SK-N-SH treated with all-trans-retinoic acid at 6 μM for 48 hours (cell line): Measurements from ENCODE around the gene ZNF320.
"Not testable (repeated sequence)": the region's sequence is repeated elsewhere in the genome, so short reads cannot be mapped to it uniquely, and the experiment has no call there.

ENCODE experiments used
- ATAC-seq: fragments of 200-7000 bp; cut with Tn5 transposase; 3 replicates; pipeline ENCODE4 v1.9.1; 2020; ENCODE audit warnings: mild to moderate bottlenecking, moderate library complexity
- ARNTL ChIP-seq: fragments of 450-650 bp; formaldehyde crosslinking; IDR thresholded peaks from 2 replicates; pipeline ENCODE4 v1.5.0; 2020; ENCODE audit warnings: low read depth, mild to moderate bottlenecking, moderate library complexity, borderline replicate concordance
- BACH2 ChIP-seq: fragments of 250-450 bp; sonication (Bioruptor Pico); IDR thresholded peaks from 2 replicates; pipeline ENCODE4 v1.9.0; 2021; ENCODE audit warnings: mild to moderate bottlenecking, borderline replicate concordance
- CSDC2 ChIP-seq: fragments of 250-450 bp; sonication (Bioruptor Pico); IDR thresholded peaks from 2 replicates; pipeline ENCODE4 v1.5.0; 2020; ENCODE audit warnings: mild to moderate bottlenecking, moderate library complexity
- ESRRG ChIP-seq: fragments of 250-450 bp; sonication (Bioruptor Pico); IDR thresholded peaks from 2 replicates; pipeline ENCODE4 v1.6.1; 2021; ENCODE audit warnings: mild to moderate bottlenecking
- GLIS3 ChIP-seq: fragments of 250-450 bp; sonication (Bioruptor Pico); IDR thresholded peaks from 2 replicates; pipeline ENCODE4 v1.5.0; 2020; ENCODE audit warnings: mild to moderate bottlenecking, moderate library complexity
- ISL1 ChIP-seq: fragments of 250-450 bp; sonication (Bioruptor Pico); IDR thresholded peaks from 2 replicates; pipeline ENCODE4 v2.1.2; 2022; ENCODE audit warnings: mild to moderate bottlenecking, moderate library complexity
- OSR1 ChIP-seq: fragments of 250-450 bp; sonication (Bioruptor Pico); IDR thresholded peaks from 2 replicates; pipeline ENCODE4 v1.8.0; 2022; ENCODE audit warnings: moderate library complexity, mild to moderate bottlenecking, inconsistent platforms
- PPARA ChIP-seq: fragments of 250-450 bp; sonication (Bioruptor Pico); IDR thresholded peaks from 2 replicates; pipeline ENCODE4 v1.5.0; 2020; ENCODE audit warnings: mild to moderate bottlenecking, borderline replicate concordance
- RARB ChIP-seq: fragments of 250-450 bp; sonication (Bioruptor Pico); IDR thresholded peaks from 2 replicates; pipeline ENCODE4 v1.8.0; 2021; ENCODE audit warnings: mild to moderate bottlenecking, moderate library complexity
- SNAI2 ChIP-seq: fragments of 250-450 bp; sonication (Bioruptor Pico); IDR thresholded peaks from 2 replicates; pipeline ENCODE4 v1.5.0; 2020; ENCODE audit warnings: mild to moderate bottlenecking, moderate library complexity
- TCF4 ChIP-seq: fragments of 250-450 bp; sonication (Bioruptor Pico); IDR thresholded peaks from 2 replicates; pipeline ENCODE4 v1.8.0; 2021; ENCODE audit warnings: mild to moderate bottlenecking, moderate library complexity, borderline replicate concordance
- TOX ChIP-seq: fragments of 250-450 bp; sonication (Bioruptor Pico); IDR thresholded peaks from 2 replicates; pipeline ENCODE4 v1.8.0; 2021; ENCODE audit warnings: mild to moderate bottlenecking, moderate library complexity, borderline replicate concordance
- ZC3H10 ChIP-seq: fragments of 250-450 bp; sonication (Bioruptor Pico); IDR thresholded peaks from 2 replicates; pipeline ENCODE4 v1.5.1; 2021; ENCODE audit warnings: mild to moderate bottlenecking, moderate library complexity
- ZFP3 ChIP-seq: fragments of 250-450 bp; sonication (Bioruptor Pico); IDR thresholded peaks from 2 replicates; pipeline ENCODE4 v1.5.0; 2020; ENCODE audit warnings: mild to moderate bottlenecking, moderate library complexity
- ZFP30 ChIP-seq: fragments of 450-650 bp; formaldehyde crosslinking; IDR thresholded peaks from 2 replicates; pipeline ENCODE4 v1.5.0; 2022; ENCODE audit warnings: mild to moderate bottlenecking, moderate library complexity
- ZNF565 ChIP-seq: fragments of 450-650 bp; formaldehyde crosslinking; conservative IDR thresholded peaks from 2 replicates; pipeline ENCODE4 v1.5.0; 2020; ENCODE audit warnings: low read depth, mild to moderate bottlenecking, moderate library complexity
- ZNF70 ChIP-seq: fragments of 450-650 bp; formaldehyde crosslinking; IDR thresholded peaks from 2 replicates; pipeline ENCODE4 v1.5.0; 2020; ENCODE audit warnings: mild to moderate bottlenecking, moderate library complexity
- ZNF8 ChIP-seq: fragments of 450-650 bp; formaldehyde crosslinking; IDR thresholded peaks from 2 replicates; pipeline ENCODE4 v1.5.0; 2020; ENCODE audit warnings: mild to moderate bottlenecking, moderate library complexity
- TF ChIP-seq, protein P1 (sequence below): fragments of 250-450 bp; sonication (Bioruptor Pico); IDR thresholded peaks from 2 replicates; pipeline ENCODE4 v1.5.1; 2021; ENCODE audit warnings: mild to moderate bottlenecking, moderate library complexity
- TF ChIP-seq, protein P2 (sequence below): fragments of 250-450 bp; sonication (Bioruptor Pico); IDR thresholded peaks from 2 replicates; pipeline ENCODE4 v1.8.0; 2021; ENCODE audit warnings: low read depth, mild to moderate bottlenecking, moderate library complexity, borderline replicate concordance
- TF ChIP-seq, protein P3 (sequence below): fragments of 250-450 bp; sonication (Bioruptor Pico); IDR thresholded peaks from 2 replicates; pipeline ENCODE4 v1.5.1; 2020; ENCODE audit warnings: low read depth, mild to moderate bottlenecking, moderate library complexity

ZNF320 gene

DNA sequence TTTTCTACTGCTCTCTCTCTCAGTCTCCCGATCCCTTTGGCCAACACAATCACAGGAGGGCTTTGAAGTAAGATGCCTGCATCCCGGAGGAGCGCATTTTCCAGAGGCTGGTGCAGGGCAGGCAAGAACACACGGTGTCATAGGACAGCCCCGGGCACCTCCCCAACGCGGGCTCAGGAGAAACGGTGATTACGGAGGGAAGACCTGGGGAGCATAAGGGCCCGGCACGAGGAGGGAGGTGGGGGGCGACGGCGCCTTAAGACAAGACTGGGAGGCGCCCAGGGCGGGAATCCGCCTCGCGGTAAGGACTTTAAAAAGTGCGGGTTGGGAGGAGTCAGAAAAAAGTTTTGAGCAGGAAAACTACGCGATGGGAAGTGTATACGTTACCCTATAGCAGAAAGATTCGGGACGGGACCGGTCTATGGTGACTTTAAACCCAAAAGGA lies 44.5 kb upstream of the ZNF320 start:
- peak; percentile 72 for ATAC-seq
- TF ChIP-seq ISL1 (CRISPR knock-in tag) (no peak), CSDC2 (no peak), OSR1 (no peak), TOX (CRISPR knock-in tag) (no peak), SNAI2 (CRISPR knock-in tag) (no peak), ZFP30 (no peak), GLIS3 (no peak), TCF4 (CRISPR knock-in tag) (no peak), ZNF70 (no peak), ARNTL (no peak), ZNF8 (no peak), BACH2 (no peak), ZC3H10 (CRISPR knock-in tag) (no peak), RARB (no peak)
- TF ChIP-seq, protein P1, sequence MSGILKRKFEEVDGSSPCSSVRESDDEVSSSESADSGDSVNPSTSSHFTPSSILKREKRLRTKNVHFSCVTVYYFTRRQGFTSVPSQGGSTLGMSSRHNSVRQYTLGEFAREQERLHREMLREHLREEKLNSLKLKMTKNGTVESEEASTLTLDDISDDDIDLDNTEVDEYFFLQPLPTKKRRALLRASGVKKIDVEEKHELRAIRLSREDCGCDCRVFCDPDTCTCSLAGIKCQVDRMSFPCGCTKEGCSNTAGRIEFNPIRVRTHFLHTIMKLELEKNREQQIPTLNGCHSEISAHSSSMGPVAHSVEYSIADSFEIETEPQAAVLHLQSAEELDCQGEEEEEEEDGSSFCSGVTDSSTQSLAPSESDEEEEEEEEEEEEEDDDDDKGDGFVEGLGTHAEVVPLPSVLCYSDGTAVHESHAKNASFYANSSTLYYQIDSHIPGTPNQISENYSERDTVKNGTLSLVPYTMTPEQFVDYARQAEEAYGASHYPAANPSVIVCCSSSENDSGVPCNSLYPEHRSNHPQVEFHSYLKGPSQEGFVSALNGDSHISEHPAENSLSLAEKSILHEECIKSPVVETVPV (CRISPR knock-in tag): no peak
- TF ChIP-seq, protein P2, sequence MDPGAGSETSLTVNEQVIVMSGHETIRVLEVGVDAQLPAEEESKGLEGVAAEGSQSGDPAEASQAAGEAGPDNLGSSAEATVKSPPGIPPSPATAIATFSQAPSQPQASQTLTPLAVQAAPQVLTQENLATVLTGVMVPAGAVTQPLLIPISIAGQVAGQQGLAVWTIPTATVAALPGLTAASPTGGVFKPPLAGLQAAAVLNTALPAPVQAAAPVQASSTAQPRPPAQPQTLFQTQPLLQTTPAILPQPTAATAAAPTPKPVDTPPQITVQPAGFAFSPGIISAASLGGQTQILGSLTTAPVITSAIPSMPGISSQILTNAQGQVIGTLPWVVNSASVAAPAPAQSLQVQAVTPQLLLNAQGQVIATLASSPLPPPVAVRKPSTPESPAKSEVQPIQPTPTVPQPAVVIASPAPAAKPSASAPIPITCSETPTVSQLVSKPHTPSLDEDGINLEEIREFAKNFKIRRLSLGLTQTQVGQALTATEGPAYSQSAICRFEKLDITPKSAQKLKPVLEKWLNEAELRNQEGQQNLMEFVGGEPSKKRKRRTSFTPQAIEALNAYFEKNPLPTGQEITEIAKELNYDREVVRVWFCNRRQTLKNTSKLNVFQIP (CRISPR knock-in tag): no peak

DNA sequence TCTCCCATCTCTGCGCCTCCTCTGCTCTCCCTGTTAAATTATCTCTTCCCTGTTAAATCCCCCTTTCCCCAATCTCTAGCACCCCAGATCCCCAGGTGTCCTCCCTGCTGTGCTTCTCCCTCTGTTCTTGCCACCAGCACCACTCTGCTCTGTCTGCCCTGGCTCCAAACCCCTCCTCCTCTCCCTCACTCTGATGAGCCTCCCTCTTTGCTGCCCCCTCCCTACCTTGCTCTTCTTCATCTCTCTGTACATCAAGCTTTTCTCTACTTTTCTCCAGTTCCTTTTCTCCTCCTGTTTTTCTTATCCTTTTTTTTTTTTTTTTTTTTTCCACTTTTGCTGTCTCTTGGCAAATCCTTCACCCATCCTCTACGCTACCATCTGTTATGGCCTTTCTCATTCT lies 44.1 kb upstream of the ZNF320 start:
- ATAC-seq: not testable (repeated sequence)

DNA sequence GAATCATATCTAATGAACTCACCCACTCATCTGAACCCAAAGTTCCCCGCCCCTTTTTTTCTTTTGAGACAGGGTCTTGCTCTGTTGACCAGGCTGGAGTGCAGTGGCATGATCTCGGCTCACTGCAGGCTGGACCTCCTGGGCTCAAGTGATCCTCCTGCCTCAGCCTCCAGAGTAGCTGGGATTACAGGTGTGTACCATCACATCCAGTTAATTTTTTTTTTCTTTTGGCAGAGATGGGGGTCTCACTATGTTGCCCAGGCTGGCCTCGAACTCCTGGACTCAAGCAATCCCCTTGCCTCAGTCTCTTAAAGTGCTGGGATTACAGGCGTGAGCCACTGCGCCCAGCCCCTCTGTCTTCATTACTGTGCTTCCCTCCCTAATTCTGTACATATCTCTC lies 43.5 kb upstream of the ZNF320 start:
- not testable (repeated sequence) for ATAC-seq

DNA sequence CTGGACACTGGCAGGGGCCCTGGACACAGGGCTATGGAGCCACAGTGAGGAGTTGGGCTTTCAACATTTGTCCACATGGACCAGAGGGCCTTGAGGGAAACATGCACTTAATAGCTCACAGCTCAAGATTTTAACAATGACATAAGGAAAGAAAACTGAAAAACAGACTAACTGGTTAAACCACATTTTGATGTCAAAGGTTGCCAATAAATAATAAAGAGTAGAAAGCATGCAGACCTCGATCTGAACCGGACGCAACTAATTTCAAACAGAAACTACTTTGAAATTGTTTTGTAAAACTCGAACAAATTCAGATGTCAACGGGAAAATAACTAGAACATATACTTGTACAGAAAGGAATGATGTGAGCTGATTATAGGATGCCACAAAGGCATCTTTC lies 41.3 kb upstream of the ZNF320 start:
- no peak for ATAC-seq
- TF ChIP-seq TOX (CRISPR knock-in tag) (no peak), ZFP3 (CRISPR knock-in tag) (no peak), OSR1 (no peak), ZNF8 (no peak), ZNF70 (no peak), ZFP30 (no peak)

DNA sequence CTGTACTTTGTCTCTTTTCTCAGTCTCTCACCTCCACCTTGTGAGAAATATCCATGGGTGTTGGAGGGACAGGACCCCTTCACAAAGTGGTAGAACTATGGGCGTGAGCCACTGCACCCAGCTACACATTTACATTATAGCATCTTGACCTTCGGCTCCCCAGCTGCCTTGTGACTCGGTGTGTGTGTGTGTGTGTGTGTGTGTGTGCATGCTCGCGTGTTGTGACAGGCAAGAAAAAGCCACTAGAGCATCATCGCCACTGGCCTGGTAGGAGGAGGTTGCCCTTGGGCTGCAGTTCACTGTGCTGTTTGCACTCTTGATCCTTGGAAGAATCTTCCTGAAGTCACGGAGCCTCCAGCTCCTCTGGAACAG lies 39.5 kb upstream of the ZNF320 start:
- TF ChIP-seq, protein P3, sequence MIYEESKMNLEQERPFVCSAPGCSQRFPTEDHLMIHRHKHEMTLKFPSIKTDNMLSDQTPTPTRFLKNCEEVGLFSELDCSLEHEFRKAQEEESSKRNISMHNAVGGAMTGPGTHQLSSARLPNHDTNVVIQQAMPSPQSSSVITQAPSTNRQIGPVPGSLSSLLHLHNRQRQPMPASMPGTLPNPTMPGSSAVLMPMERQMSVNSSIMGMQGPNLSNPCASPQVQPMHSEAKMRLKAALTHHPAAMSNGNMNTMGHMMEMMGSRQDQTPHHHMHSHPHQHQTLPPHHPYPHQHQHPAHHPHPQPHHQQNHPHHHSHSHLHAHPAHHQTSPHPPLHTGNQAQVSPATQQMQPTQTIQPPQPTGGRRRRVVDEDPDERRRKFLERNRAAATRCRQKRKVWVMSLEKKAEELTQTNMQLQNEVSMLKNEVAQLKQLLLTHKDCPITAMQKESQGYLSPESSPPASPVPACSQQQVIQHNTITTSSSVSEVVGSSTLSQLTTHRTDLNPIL: no peak
- TF ChIP-seq RARB (no peak), ZFP30 (no peak), SNAI2 (CRISPR knock-in tag) (no peak), ZNF8 (no peak), ISL1 (CRISPR knock-in tag) (no peak), ZNF565 (CRISPR knock-in tag) (no peak), ZFP3 (CRISPR knock-in tag) (no peak), ZC3H10 (CRISPR knock-in tag) (no peak), CSDC2 (no peak), PPARA (CRISPR knock-in tag) (no peak), BACH2 (no peak), TOX (CRISPR knock-in tag) (no peak), GLIS3 (no peak), ESRRG (CRISPR knock-in tag) (no peak), ZNF70 (no peak)
- TF ChIP-seq, protein P2 (CRISPR knock-in tag): no peak
- TF ChIP-seq, protein P1 (CRISPR knock-in tag): no peak
- no peak for ATAC-seq
